HG03571 (cell line): Measurements from ENCODE around the gene TRIM61.

ENCODE experiments used
- ATAC-seq: cut with Tn5 transposase; IDR thresholded peaks from one replicate; pipeline ENCODE4 v1.9.1; 2021; ENCODE audit not compliant: unreplicated experiment

TRIM61 gene

GRCh38 chr4:164918956-164919355 lies 58.5 kb downstream of the TRIM61 start:
- ATAC-seq = no peak
